SK-N-SH (cell line): ENCODE data around the gene FPR2. TPM values are rescaled to one million over a fixed set of nuclear protein-coding genes. Genes with fewer than 3 reads are reported as not detected.
"Not testable (repeated sequence)": the region's sequence is repeated elsewhere in the genome, so short reads cannot be mapped to it uniquely, and the experiment has no call there.

Experiments
- CTCF ChIA-PET: fragments of 300-600, 350-600 bp; formaldehyde crosslinking; extraction: SDS; loops from one replicate; lab custom pipeline; 2021; lab: Yijun Ruan, JAX
- POLR2A ChIA-PET: fragments of 350-600 bp; sonication (Branson Sonifier 250); formaldehyde crosslinking; extraction: SDS; loops from one replicate; lab custom pipeline; 2020; ENCODE audit warnings: antibody characterized with exemption, inconsistent platforms; lab: Yijun Ruan, JAX
- DNase-seq: peaks from one replicate; pipeline ENCODE4 v3.0.0; 2012
- H2AFZ ChIP-seq: fragments of 200-600 bp; sonication (generic); 2 replicates; pipeline ENCODE4 v1.8.1; 2016; ENCODE audit warnings: antibody characterized with exemption, mild to moderate bottlenecking, low read depth
- H3F3A ChIP-seq: fragments of 200-600 bp; sonication (generic); replicated peaks from 2 replicates; pipeline ENCODE3; 2016; ENCODE audit warnings: antibody characterized with exemption, mild to moderate bottlenecking; ENCODE audit not compliant: insufficient read depth
- H3K27ac ChIP-seq, 2 experiments: fragments of 200-500 bp in 1 of 2; fragments of 200-600 bp in 1 of 2; sonication (Bioruptor generic) in 1 of 2; sonication (generic), shearing (Covaris generic) in 1 of 2; 2 replicates each; pipeline versions ENCODE4 v1.5.1 to v1.6.1; 2014 to 2016; ENCODE audit warnings: low read depth in 2 of 2, inconsistent platforms in 1 of 2, low read length in 1 of 2, mild to moderate bottlenecking in 1 of 2, mixed read lengths in 1 of 2
- H3K27me3 ChIP-seq: fragments of 200-600 bp; sonication (generic), shearing (Covaris generic); 2 replicates; pipeline ENCODE4 v1.6.1; 2016; ENCODE audit warnings: mixed run types; ENCODE audit not compliant: insufficient read depth
- H3K36me3 ChIP-seq, 2 experiments: fragments of 200-500 bp in 1 of 2; fragments of 200-600 bp in 1 of 2; sonication (Bioruptor generic) in 1 of 2; sonication (generic) in 1 of 2; replicated peaks in 1 of 2; 2 replicates each; pipeline versions ENCODE3 to v1.5.1; 2014 to 2016; ENCODE audit warnings: low read length in 1 of 2, mild to moderate bottlenecking in 1 of 2; ENCODE audit not compliant: insufficient read depth in 2 of 2, control insufficient read depth in 1 of 2
- H3K4me1 ChIP-seq, 2 experiments: fragments of 200-500 bp in 1 of 2; fragments of 200-600 bp in 1 of 2; sonication (Bioruptor generic) in 1 of 2; sonication (generic), shearing (Covaris generic) in 1 of 2; 2 replicates each; pipeline versions ENCODE4 v1.5.1 to v1.6.1; 2014 to 2016; ENCODE audit warnings: low read depth in 1 of 2, low read length in 1 of 2, mixed run types in 1 of 2; ENCODE audit not compliant: insufficient read depth in 2 of 2, control insufficient read depth in 1 of 2
- H3K4me2 ChIP-seq: fragments of 200-600 bp; sonication (generic), shearing (Covaris generic); 2 replicates; pipeline ENCODE4 v1.6.1; 2017; ENCODE audit warnings: mixed run types
- H3K4me3 ChIP-seq, 2 experiments: fragments of 200-500 bp in 1 of 2; fragments of 200-600 bp in 1 of 2; sonication (Bioruptor generic) in 1 of 2; sonication (generic), shearing (Covaris generic) in 1 of 2; 2 replicates each; pipeline versions ENCODE4 v1.5.1 to v1.8.1; 2014 to 2016; ENCODE audit warnings: low read depth in 2 of 2, inconsistent platforms in 1 of 2, low read length in 1 of 2, mild to moderate bottlenecking in 1 of 2, mixed read lengths in 1 of 2, moderate library complexity in 1 of 2
- H3K79me2 ChIP-seq: fragments of 200-600 bp; sonication (generic); 2 replicates; pipeline ENCODE4 v1.8.1; 2017; ENCODE audit warnings: mild to moderate bottlenecking; ENCODE audit not compliant: insufficient read depth
- H3K9ac ChIP-seq: fragments of 200-600 bp; sonication (generic); 2 replicates; pipeline ENCODE4 v1.6.1; 2017; ENCODE audit warnings: mixed run types
- H3K9me2 ChIP-seq: fragments of 200-600 bp; sonication (generic); 2 replicates; pipeline ENCODE4 v1.6.1; 2017; ENCODE audit warnings: mixed run types
- H3K9me3 ChIP-seq: fragments of 200-600 bp; sonication (generic); 2 replicates; pipeline ENCODE4 v1.6.1; 2017; ENCODE audit warnings: mixed run types, mild to moderate bottlenecking, moderate library complexity
- H4K20me1 ChIP-seq: fragments of 200-600 bp; sonication (generic); 2 replicates; pipeline ENCODE4 v1.6.1; 2017; ENCODE audit warnings: mild to moderate bottlenecking, mixed run types; ENCODE audit not compliant: insufficient read depth
- EZH2phosphoT487 ChIP-seq: fragments of 200-600 bp; sonication (generic); IDR thresholded peaks from 2 replicates; pipeline ENCODE4 v1.6.1; 2017; ENCODE audit warnings: low read depth, mixed run types, mild to moderate bottlenecking, antibody characterized with exemption, moderate library complexity, borderline replicate concordance
- FOSL2 ChIP-seq: IDR thresholded peaks from 2 replicates; pipeline ENCODE4 v1.4.0; 2012; ENCODE audit warnings: low read depth, mild to moderate bottlenecking, moderate library complexity, borderline replicate concordance
- FOXM1 ChIP-seq: IDR thresholded peaks from 2 replicates; pipeline ENCODE4 v1.4.0; 2012; ENCODE audit warnings: low read depth, mild to moderate bottlenecking
- RCOR1 ChIP-seq: fragments of 150-350 bp; IDR thresholded peaks from 2 replicates; pipeline ENCODE4 v1.6.1; 2017; ENCODE audit warnings: antibody characterized with exemption, low read length
- USF1 ChIP-seq: IDR thresholded peaks from 2 replicates; pipeline ENCODE4 v1.4.0; 2012; ENCODE audit warnings: low read depth, borderline replicate concordance
- WGBS: methylation state at CpG from one replicate; pipeline ENCODE4 v1.1.6; 2017; ENCODE audit warnings: low lambda C conversion rate; 5-methylcytosine and 5-hydroxymethylcytosine counted together
- polyA plus RNA-seq, 3 experiments: library from polyadenylated mRNA; depleted of rRNA; stranded (reverse); fragments of >200 nt; gene quantifications; 2 replicates each; pipeline ENCODE4 v1.2.3, GENCODE V29; 2012
- TF ChIP-seq, protein P1 (sequence below): fragments of 150-350 bp; IDR thresholded peaks from 2 replicates; pipeline ENCODE4 v1.6.1; 2016; ENCODE audit warnings: mild to moderate bottlenecking, low read depth, low read length
- TF ChIP-seq, protein P2 (sequence below): IDR thresholded peaks from 2 replicates; pipeline ENCODE4; 2012

FPR2 gene
- polyA plus RNA-seq, 1 of the 3 experiments (the other 2 are of a cell fraction) = not detected

DNA sequence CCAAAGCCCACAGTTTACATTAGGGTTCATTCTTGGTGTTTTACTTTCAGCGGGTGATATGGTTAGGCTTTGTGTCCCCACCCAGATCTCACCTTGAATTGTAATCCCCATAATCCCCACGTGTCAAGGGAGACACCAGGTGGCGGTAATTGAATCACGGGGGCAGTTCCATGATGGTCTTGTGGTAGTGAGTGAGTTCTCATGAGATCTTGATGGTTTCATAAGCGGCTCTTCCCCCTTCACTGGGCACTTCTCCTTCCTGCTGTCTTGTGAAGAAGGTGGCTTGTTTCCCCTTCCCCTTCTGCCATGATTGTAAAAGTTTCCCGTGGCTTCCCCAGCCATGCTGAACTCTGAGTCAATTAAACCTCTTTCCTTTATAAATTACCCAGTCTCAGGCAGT is 12.0 kb downstream of the FPR2 start:
- Histone ChIP-seq H2AFZ (no peak overlapping the region), H3K9me2 (no peaks in the 10 kb centered on the region), H3K4me1 (no peaks in the 10 kb centered on the region), H3K79me2 (no peaks in the 10 kb centered on the region), H3K9ac (no peak overlapping the region), H3K27ac (no peak overlapping the region), H3F3A (no peaks in the 10 kb centered on the region), H3K4me2 (no peak overlapping the region), H4K20me1 (no peaks in the 10 kb centered on the region), H3K27me3 (peaks cover 16% of the 10 kb centered on the region), H3K9me3 (no peaks in the 10 kb centered on the region), H3K4me3 (no peak overlapping the region), H3K36me3 (no peaks in the 10 kb centered on the region)
- 6% methylated on average over 6 of the region's 6 CpGs for WGBS
- DNase-seq = no peak
- CTCF ChIA-PET = no interaction called here
- TF ChIP-seq USF1 (no peak), FOXM1 (no peak), EZH2phosphoT487 (no peak), RCOR1 (no peak), FOSL2 (no peak)
- TF ChIP-seq, protein P1, sequence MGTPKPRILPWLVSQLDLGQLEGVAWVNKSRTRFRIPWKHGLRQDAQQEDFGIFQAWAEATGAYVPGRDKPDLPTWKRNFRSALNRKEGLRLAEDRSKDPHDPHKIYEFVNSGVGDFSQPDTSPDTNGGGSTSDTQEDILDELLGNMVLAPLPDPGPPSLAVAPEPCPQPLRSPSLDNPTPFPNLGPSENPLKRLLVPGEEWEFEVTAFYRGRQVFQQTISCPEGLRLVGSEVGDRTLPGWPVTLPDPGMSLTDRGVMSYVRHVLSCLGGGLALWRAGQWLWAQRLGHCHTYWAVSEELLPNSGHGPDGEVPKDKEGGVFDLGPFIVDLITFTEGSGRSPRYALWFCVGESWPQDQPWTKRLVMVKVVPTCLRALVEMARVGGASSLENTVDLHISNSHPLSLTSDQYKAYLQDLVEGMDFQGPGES = no peak
- TF ChIP-seq, protein P2, sequence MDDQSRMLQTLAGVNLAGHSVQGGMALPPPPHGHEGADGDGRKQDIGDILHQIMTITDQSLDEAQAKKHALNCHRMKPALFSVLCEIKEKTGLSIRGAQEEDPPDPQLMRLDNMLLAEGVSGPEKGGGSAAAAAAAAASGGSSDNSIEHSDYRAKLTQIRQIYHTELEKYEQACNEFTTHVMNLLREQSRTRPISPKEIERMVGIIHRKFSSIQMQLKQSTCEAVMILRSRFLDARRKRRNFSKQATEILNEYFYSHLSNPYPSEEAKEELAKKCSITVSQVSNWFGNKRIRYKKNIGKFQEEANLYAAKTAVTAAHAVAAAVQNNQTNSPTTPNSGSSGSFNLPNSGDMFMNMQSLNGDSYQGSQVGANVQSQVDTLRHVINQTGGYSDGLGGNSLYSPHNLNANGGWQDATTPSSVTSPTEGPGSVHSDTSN = no peak
- POLR2A ChIA-PET = no interaction called here

- H3K27me3 ChIP-seq, H3F3A ChIP-seq, H2AFZ ChIP-seq, POLR2A ChIA-PET, H3K4me3 ChIP-seq, H3K9me2 ChIP-seq, H3K4me2 ChIP-seq, H3K36me3 ChIP-seq, H3K79me2 ChIP-seq, H3K9me3 ChIP-seq, DNase-seq, H3K4me1 ChIP-seq, H3K27ac ChIP-seq, H3K9ac ChIP-seq, H4K20me1 ChIP-seq: not testable (repeated sequence)
- WGBS = 10% methylated on average over 1 of the region's 1 CpG
- CTCF ChIA-PET = interaction anchor here (0.6 to 2.3 kb wide), 4 partner anchors 11 to 457 kb away, joined by 3 to 25 read pairs (median 8); no protein-coding TSS in a partner anchor
Measured at GRCh38 chr19:51776561-51776960, 15.6 kb downstream of the FPR2 start.
